NCI-H2196 (cell line): ENCODE measurements around the gene MANBA.

Source experiments
- DNase-seq: peaks from one replicate; lab custom pipeline; 2025; ENCODE audit not compliant: unreplicated experiment; lab: John Stamatoyannopoulos, UW

The MANBA gene

GRCh38 chr4:102760645-102761295 lies at the start of gene MANBA:
MANBA (minus strand) TSS chr4:102760968; CDS start chr4:102760894, 74 bp downstream.
- DNase-seq = peak; percentile 70

- DNase-seq = no peak
These were observed 48.9 kb upstream of the MANBA start for GRCh38 chr4:102809691-102810090.

GRCh38 chr4:102809190-102809589 lies 48.4 kb upstream of the MANBA start:
- DNase-seq = no peak

- no peak for DNase-seq
These were observed 47.2 kb upstream of the MANBA start for GRCh38 chr4:102808009-102808408.

- DNase-seq = no peak
These were observed 46.6 kb upstream of the MANBA start for GRCh38 chr4:102807345-102807744.

GRCh38 chr4:102799816-102800215 lies 39.0 kb upstream of the MANBA start:
- DNase-seq = no peak

GRCh38 chr4:102794999-102795398 lies 34.2 kb upstream of the MANBA start:
- DNase-seq = no peak

- DNase-seq = no peak
These were observed 31.7 kb upstream of the MANBA start for GRCh38 chr4:102792361-102792936.

- no peak for DNase-seq
These were observed 30.6 kb upstream of the MANBA start for GRCh38 chr4:102791318-102791835.

- no peak for DNase-seq
These were observed 28.5 kb upstream of the MANBA start for GRCh38 chr4:102789317-102789717.

GRCh38 chr4:102787944-102788343 lies 27.2 kb upstream of the MANBA start:
- no peak for DNase-seq

- DNase-seq = no peak
These were observed 26.5 kb upstream of the MANBA start for GRCh38 chr4:102787096-102787881.

GRCh38 chr4:102786279-102786678 lies 25.5 kb upstream of the MANBA start:
- no peak for DNase-seq

- no peak for DNase-seq
These were observed 22.2 kb upstream of the MANBA start for GRCh38 chr4:102783006-102783405.

GRCh38 chr4:102781570-102781969 lies 20.8 kb upstream of the MANBA start:
- no peak for DNase-seq

- peak; percentile 36 for DNase-seq
These were observed 19.8 kb upstream of the MANBA start for GRCh38 chr4:102780476-102781144.

- no peak for DNase-seq
These were observed 18.4 kb upstream of the MANBA start for GRCh38 chr4:102779204-102779603.

- DNase-seq = no peak
These were observed 18.0 kb upstream of the MANBA start for GRCh38 chr4:102778720-102779119.

- DNase-seq = no peak
These were observed 15.0 kb upstream of the MANBA start for GRCh38 chr4:102775805-102776204.

GRCh38 chr4:102774254-102774653 lies 13.5 kb upstream of the MANBA start:
- no peak for DNase-seq

GRCh38 chr4:102772738-102773340 lies 12.1 kb upstream of the MANBA start:
- DNase-seq = no peak
